Measurements from ENCODE around the gene SAP30. TPM values are rescaled to one million over a fixed set of nuclear protein-coding genes. Genes with fewer than 3 reads are reported as not detected.

Gene SAP30
- total RNA-seq, 1 experiment from 2014 or later = 13.5 TPM

GRCh38 chr4:173357939-173358338, 12.8 kb upstream of the SAP30 start:
- Histone ChIP-seq H3K23ac (ENCODE audit: insufficient read length, low read depth, low read length) (no peak overlapping the region), H2AFZ (ENCODE audit: low read length) (no peak overlapping the region), H3K9ac (ENCODE audit: extremely low read depth, insufficient read length, low read length) (no peak overlapping the region), H3K23me2 (ENCODE audit: insufficient read length, low read depth, low read length, poor library complexity, severe bottlenecking) (no peaks in the 10 kb centered on the region), H2BK15ac (ENCODE audit: low read depth, low read length) (no peak overlapping the region), H2BK5ac (ENCODE audit: insufficient read length, low read length) (no peak overlapping the region), H2BK120ac (ENCODE audit: low read depth, low read length, poor library complexity, severe bottlenecking) (no peak overlapping the region), H2BK20ac (ENCODE audit: low read depth, low read length, poor library complexity, severe bottlenecking) (no peak overlapping the region), H3K79me2 (ENCODE audit: insufficient read depth, low read length) (no peaks in the 10 kb centered on the region), H3K4me1 (ENCODE audit: insufficient read depth, low read length) (no peaks in the 10 kb centered on the region), H3K27me3 (ENCODE audit: insufficient read depth, low read length) (no peaks in the 10 kb centered on the region), H3T11ph (ENCODE audit: low read length) (no peak overlapping the region), H4K8ac (replicated peaks; ENCODE audit: insufficient read length, low read depth, low read length) (no peak overlapping the region), H3K14ac (ENCODE audit: insufficient read depth, low read length) (no peak overlapping the region), H3K4me2 (ENCODE audit: insufficient read depth, insufficient read length, low read length) (no peak overlapping the region), H2BK12ac (ENCODE audit: insufficient read length, low read depth, low read length) (no peak overlapping the region), H3K18ac (ENCODE audit: insufficient read length, low read depth, low read length) (no peak overlapping the region), H3K56ac (ENCODE audit: insufficient read length, low read depth, low read length) (no peak overlapping the region), H2AK5ac (ENCODE audit: insufficient read length, low read length) (no peak overlapping the region), H4K91ac (ENCODE audit: insufficient read length, low read depth, low read length) (no peak overlapping the region), H4K20me1 (ENCODE audit: control insufficient read depth, insufficient read depth, insufficient read length) (no peaks in the 10 kb centered on the region), H3K79me1 (ENCODE audit: insufficient read depth, low read depth, low read length, poor library complexity, severe bottlenecking) (no peaks in the 10 kb centered on the region), H3K9me3 (ENCODE audit: control insufficient read depth, low read depth, low read length) (no peaks in the 10 kb centered on the region), H3K4ac (ENCODE audit: low read depth, low read length) (no peak overlapping the region), H4K5ac (ENCODE audit: insufficient read length, low read depth, low read length) (no peak overlapping the region), H3K27ac (ENCODE audit: insufficient read length, low read depth, low read length) (no peak overlapping the region)
- no peak for DNase-seq
- Mint-ChIP-seq H3K4me1 (0 out of 4 replicates have a peak, but pooled peaks cover 0 to 3% of the 10 kb centered on the region in 2 experiments), H3K27ac (no peak overlapping the region), H3K27me3 (ENCODE audit: low read depth) (no peaks in the 10 kb centered on the region), H3K36me3 (ENCODE audit: insufficient read depth in 1 of 3, low read depth in 3 of 3) (peaks cover 0 to 2% (median 0%) of the 10 kb centered on the region in 3 experiments; a peak in 1 of 7 replicates), H3K4me3 (no peak overlapping the region), H3K9me3 (no peaks in the 10 kb centered on the region)
- TF ChIP-seq, protein P1, sequence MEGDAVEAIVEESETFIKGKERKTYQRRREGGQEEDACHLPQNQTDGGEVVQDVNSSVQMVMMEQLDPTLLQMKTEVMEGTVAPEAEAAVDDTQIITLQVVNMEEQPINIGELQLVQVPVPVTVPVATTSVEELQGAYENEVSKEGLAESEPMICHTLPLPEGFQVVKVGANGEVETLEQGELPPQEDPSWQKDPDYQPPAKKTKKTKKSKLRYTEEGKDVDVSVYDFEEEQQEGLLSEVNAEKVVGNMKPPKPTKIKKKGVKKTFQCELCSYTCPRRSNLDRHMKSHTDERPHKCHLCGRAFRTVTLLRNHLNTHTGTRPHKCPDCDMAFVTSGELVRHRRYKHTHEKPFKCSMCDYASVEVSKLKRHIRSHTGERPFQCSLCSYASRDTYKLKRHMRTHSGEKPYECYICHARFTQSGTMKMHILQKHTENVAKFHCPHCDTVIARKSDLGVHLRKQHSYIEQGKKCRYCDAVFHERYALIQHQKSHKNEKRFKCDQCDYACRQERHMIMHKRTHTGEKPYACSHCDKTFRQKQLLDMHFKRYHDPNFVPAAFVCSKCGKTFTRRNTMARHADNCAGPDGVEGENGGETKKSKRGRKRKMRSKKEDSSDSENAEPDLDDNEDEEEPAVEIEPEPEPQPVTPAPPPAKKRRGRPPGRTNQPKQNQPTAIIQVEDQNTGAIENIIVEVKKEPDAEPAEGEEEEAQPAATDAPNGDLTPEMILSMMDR (conservative IDR thresholded peaks at IDR 0.05) = no peak
- WGBS (ENCODE audit: extremely low coverage, insufficient read length, low lambda C conversion rate) = no CpG with 5 or more reads among the region's 2 CpGs
